Measurements from ENCODE around the gene ANKRD61.

DNA sequence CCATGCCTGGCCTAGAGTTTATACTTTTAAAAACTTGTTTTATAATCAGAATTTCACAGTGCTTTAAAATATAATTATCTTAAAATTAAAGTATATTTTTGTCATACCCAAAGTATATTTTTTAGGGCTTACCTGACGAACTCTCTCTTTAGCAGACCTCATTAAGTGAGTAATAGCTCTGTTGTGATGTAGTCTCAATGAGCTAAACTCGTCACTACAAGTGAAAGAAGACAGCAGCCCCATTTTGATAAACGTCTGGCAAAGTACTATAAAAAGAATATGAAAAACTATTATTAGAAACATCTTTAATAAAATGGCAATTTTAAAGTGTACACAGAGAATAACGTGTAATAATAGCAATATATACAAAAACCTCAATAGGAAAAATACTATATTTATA, 18.6 kb downstream of the ANKRD61 start:
- TF ChIP-seq, protein P1, sequence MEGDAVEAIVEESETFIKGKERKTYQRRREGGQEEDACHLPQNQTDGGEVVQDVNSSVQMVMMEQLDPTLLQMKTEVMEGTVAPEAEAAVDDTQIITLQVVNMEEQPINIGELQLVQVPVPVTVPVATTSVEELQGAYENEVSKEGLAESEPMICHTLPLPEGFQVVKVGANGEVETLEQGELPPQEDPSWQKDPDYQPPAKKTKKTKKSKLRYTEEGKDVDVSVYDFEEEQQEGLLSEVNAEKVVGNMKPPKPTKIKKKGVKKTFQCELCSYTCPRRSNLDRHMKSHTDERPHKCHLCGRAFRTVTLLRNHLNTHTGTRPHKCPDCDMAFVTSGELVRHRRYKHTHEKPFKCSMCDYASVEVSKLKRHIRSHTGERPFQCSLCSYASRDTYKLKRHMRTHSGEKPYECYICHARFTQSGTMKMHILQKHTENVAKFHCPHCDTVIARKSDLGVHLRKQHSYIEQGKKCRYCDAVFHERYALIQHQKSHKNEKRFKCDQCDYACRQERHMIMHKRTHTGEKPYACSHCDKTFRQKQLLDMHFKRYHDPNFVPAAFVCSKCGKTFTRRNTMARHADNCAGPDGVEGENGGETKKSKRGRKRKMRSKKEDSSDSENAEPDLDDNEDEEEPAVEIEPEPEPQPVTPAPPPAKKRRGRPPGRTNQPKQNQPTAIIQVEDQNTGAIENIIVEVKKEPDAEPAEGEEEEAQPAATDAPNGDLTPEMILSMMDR (IDR thresholded peaks at IDR 0.05; ENCODE audit: low read length) = no peak
- no peak for TF ChIP-seq EZH2 (IDR thresholded peaks at IDR 0.05; ENCODE audit: borderline replicate concordance, low read length)
